NCI-H446 treated with DMSO at 0.1 percent for 48 hours (cell line): ENCODE measurements around the gene SPRY4.
"Not testable (repeated sequence)": the region's sequence is repeated elsewhere in the genome, so short reads cannot be mapped to it uniquely, and the experiment has no call there.

ENCODE experiments used
- DNase-seq: peaks from one replicate; lab custom pipeline; 2025; lab: John Stamatoyannopoulos, UW

Gene SPRY4

DNA sequence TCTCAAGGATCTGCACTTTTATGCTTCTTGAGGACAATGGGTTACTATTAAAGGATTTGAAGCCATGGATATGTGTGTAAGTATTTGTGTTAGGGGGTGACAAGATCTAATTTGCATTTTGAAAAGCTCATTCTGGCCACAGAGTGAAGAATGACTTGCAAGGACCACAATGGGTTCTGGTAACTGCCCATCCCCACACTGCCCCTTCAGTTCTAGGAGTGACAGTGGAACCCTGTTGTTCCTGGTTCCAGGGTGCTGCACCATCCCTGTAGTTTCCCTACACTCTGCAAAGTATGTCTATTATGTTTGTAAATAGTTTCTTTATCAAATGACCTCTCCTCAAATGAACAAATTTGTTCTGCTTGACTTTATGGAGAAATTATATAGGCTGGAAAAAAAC is 9.7 kb upstream of the SPRY4 start:
- no peak for DNase-seq

DNA sequence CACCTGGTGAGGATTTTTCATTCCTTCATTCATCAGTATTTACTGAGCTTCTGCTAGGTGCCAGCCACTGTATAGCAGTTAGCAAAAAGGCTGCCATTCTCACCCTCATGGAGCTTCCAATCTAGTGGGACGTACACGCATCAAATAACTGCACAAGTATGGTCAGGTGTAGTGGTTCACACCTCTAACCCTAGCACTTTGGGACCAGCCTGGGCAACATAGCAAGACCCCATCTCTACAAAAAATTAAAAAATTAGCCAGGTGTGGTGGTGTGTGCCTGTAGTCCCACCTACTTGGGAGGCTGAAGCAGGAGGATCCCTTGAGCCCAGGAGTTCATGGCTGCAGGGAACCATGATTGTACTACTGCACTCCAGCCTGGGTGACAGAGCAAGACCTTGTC is 8.9 kb upstream of the SPRY4 start:
- DNase-seq, result not testable (repeated sequence)

DNA sequence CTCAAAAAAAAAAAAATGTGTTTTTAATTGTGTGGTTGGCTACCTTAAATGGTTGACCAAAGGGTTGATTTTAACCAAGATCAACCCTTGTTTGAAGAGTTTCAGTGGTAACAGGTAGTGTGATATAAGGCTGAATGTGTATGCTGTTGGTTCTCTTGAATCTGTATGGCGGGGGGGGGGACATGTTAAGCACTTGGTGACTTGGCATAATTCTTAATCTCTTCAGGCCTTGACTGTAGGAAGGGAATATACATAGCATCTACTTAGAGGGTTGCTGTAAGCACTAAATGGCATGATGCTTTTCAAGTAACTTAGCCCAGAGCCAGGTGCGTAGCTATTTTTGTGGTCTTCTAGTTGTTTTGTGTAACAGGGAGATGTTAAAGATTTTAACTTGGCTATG is 5.6 kb upstream of the SPRY4 start:
- no peak for DNase-seq

DNA sequence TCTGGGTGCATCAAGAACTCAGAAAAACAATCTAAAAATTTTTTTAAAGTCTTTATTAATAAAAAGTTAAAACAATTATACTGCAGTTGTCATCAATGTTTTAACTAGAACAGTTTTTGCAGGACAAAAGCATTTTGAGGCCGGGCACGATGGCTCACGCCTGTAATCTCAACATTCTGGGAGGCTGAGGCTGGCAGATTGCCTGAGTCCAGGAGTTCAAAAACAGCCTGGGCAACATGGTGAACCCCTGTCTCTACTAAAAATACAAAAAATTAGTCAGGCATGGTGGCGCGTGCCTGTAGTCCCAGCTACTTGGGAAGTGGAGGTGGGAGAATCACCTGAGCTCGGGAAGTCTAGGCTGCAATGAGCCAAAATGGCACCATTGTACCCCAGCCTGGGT is 5.2 kb upstream of the SPRY4 start:
- no peak for DNase-seq

DNA sequence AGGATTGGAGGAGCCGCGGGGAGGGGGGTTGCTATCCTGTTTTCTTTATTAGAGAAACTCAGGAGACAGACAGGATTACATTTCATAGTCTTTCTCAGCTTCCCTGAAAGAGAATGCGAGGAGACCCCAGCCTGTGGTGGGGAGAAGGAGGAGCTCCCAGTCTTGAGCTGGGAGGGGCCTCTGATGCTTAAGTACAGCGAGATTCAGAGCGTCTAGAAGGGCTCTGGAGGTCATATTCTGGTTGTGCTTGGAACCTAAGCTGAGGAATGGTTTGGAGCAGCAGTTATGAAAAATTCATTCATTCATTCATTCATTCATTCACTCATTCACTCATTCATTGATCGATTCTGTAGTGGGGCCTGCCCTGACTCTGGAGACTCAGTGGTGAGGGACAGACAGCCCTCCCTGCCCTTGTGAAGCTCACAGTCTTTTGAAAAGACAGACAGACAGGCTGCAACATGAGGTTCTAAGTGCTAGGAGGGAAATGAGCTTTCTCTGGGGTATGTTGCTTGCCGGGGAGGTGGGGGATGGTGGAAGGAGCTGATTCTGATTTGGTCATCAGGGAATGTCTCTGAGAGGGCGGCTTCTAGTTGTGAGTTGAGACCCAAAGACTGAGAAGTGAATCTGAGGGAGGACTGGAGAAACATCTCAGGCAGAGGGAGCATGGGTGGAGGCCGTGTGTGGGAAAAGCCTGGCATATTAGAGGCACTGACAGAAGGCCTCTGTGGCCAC is 2.5 kb upstream of the SPRY4 start:
- no peak for DNase-seq

DNA sequence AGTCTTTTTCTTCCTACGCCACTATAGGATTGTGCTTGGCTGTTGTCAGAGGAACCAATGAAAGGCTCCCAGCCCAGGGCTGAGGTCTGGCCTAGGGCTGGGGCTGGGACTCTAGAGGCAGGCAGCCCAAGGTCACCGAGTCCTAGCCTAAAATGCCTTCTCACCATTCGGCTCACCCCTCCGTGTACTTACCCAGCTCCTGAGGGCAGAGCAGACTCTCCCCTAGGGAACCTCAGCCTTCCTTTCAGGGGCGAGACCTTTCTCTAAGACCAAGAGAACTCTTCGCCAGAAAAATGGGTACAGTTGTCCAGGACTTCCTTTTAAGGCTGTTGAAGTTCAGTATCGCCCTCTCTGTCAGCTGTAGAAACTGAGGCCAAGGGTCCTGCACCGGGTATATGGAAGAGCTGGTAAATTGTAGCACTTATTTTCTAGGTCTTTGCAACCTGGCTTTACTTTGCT is 1.7 kb upstream of the SPRY4 start:
- DNase-seq, result no peak

DNA sequence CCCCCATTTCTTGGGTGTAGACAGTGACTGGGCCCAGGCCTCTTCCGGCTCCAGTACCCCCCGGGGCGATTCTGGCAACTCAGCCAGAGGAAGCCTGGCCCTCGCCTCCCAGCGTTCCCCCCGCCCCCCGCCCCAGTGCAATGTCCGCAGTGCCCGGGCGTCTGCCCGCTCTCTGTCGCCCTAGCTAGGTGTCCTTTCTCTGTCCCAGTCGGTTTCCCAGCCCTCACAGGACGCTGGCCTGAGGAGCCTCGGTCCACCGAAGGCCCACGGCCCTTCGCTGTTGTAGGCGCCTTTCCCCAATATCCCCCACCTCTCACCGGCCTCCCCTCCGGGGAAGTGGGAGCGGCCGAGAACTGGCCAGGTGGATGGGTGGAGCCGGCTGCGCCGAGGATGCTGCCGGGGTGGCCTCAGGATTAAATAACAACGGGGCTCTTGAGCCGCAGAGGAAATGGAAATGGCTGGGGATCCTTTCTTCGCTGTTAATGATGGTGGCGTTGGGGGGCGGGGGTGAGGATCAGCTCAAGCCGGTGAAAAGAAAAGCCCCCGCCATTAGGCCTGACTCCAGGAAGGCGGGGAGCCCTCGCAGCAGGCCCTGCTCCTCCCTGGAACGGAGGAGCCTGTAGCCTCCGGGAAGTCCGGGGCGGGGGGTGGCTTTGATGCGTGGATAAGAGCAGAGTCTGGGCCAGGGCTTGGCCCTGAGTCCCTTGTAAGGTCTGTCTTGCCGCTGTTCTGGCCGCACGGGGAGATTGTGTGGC is 1.1 kb upstream of the SPRY4 start:
- no peak for DNase-seq

DNA sequence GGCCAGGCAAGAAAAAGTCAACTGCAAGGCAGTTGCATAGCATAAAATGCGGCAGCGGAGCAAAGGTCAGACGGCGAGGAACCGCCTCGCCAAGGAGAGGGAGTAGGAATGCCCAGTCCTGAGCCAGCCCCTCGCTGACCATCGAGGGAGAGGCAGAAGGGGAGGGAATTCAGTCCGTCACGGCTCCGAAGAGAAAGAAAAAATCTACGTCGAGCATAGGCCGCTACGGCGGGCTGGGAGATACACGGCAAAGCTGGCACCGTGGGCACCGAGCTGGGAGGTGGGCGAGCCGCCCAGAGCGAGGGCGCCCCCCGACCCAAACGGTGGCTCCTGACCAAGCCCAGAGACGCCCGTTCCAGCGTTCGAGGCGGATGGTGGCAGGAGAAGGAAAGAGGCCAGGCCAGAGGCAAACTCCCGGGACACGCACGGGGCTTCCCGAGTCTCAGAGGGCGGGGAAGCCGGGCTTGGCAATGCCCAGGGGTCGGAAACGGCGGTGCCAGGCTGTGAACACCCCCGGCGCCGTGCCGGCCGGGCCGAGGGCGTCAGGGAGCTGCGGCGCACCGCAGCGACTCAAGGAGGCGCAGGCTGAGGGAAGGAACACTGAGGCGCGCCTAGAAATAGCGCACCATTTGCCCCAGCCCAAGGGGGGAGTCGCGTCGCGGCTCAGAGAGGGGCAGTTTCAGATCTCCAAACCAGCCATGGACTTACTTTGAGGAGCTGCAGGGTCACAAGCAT is 518 bp downstream of the SPRY4 start:
- no peak for DNase-seq

DNA sequence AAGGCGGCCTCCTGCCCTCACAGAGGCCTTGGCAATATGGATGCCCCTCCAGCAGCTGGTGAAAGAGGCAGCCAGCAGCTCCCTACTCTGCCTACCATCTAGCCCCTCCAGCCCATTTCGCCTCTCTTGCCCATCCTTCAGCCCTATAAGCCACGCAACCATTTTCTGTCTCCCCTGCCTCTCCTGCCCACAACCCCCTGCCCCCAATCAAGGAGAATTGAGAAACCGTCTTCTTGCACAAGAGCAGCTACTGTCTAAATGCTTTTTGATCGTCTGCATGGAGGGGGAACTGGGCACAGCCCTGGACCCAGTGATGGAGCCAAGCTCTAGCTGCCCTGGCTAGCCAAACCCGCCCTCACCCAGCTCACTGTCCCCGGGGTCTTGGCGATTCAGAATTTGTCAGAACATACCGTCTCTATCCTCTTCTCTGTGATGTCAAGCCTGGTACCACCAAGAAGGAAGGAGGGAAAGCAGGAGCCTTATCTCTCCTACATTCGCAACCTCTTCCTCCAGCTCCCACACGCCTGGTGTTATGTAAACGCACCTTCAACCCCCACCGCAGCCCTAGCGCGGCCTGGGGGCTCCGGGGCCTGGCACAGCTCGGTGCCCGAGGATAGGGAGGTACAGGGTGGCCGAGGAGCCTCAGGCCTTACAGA is 1.2 kb downstream of the SPRY4 start:
- DNase-seq, result no peak

DNA sequence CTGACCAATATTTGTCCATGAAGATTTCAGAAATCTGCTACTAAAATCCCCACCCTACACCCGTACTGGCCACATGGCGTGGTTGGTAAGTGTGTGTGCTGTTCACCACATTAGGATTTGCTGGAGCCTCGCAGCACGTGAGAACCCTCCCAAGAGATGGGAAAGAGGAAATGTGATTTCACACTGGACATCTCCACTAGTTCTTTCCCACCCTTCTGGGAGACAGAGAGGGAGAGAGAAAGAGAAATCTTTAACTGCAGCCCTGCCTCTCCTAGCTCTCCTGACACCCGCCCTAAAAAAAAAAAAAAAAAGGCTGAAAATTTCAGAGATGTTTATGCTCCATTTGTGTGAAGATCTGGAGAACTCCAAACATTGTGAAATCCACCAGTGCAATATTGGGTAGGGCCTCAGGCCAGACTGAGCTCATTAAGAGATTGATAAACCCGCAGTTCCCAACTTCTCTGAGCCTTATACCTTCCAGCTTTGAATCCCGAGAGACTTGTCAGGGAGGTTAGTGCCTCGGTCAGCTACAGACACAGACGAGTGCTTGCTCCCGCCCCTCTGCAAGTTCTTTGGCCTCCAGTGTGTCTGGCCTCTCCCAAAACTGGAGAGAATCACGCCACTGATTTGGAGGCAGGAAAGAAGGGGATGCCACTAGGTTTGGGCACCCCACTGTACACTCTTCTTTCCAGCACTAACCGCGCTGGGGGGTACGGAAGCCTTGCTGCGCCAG is 1.9 kb downstream of the SPRY4 start:
- no peak for DNase-seq

DNA sequence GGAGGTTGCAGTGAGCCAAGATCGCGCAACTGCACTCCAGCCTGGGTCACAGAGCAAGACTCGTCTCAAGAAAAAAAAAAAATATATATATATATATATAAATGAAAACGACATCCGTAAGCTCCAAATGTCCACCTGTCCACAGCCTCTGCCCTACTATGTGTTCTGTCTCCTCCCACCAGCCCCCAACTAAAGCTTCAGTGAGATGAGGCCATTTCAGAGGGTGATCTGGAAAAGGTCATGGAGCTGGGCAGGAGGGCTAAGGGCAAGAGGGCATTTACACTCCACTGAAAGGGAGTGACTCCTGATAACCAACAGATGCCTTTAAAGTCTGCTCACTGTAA is 2.4 kb downstream of the SPRY4 start:
- DNase-seq, result no peak

DNA sequence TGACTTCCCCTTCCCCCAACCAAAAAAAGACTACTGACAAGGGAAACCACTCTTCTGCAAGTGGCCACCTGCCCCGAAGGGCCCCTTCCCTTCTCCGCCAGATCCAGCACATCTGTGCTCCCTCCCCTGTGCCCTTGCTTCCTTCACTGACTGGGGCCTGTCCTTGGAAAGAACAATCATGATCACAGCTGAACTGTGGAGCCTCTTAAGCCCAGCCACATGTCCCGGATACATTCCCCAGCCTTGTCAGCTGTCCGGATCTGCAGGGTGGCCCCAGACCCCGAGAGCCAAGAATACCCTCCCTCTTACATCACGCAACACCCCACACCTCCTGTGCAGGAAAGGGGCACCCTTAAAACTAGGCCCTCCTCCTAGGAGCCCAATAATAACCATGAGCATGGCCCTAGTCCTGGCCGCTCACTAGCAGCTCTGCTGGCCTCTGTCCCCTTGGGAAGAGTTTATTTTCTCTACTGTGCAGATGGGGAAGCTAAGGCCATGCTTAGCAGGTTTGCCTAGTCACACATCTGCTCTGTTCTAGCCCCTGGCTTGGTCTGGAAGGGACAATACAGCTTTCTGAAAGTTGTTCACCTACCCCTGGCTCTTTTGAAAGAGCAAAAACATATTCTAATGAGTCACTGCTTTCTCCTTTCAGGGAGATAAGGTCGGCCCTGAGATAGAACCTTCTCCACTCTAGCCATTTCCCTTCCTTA is 3.8 kb downstream of the SPRY4 start:
- no peak for DNase-seq

DNA sequence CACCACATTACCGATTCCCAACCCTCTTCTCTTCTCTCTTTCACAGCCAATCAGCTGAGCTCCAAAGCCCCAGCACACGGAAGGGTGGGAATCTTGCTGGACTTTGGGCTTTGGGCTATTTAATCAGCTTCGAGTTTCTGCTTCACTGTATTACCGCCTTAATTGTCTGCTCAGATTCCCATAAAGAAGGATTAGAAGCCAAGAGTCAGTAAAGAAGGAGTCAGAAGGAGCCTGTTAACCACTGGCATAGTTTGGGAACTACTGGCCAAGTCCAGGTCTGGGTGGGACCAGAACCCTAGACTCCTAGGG is 4.4 kb downstream of the SPRY4 start:
- no peak for DNase-seq

DNA sequence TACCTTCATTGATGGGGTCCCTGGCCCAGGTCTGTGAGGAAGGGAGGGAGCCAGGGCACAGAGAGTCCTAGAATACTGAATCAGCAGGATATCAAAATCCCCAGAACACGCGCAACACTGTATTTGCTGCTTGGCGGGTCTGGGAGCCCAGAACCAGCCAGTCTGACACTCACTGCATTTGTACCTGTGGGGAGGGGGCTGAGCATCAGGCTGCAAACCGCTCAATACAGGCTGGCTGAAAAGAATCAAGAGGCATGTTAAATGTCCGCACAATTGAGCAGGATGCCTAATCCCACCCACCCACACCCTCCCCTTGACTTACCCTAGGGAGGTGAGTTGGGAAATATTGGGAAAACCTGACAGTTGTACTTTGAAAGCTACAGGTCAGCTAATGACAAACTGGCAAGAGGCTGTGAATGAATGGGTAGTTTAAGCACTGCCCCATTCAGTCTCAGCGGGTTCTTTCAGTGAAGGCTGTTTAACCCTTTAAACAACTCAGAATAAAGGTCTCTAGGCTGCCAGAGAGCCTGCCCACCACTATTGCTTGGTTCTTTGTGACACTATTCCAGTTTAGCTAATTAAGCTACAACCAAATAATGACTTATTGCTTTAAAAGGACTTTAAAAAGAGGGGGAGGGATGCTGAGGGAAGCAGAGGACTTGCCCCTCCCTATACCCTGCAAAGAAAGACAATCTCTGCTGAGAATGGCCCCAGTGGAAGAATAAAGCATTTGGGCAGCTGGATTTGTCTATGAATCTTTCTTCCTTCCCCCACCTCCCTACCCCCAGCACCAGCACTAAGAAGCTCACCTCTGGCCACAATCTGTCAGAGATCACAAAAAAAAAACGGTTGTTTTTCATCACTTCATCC is 5.0 kb downstream of the SPRY4 start:
- no peak for DNase-seq

DNA sequence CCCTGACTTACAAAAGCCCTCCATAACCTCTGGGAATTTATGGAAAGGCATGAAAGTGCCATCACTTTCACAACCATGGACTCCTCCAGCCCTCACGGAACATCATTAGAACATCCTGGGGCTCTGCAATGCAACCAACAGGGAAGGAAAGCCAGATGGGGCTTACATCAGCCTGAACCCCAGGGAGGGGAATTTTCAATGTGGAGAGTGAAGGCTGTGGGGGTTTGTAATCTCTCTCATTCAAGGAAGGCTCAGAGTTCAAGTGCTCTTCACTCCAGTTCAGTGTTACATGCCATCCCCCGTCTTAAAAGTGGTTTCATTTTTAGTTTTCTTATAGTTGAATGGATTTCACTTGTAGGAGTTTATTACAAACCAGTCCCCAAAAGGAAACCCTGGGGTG is 5.7 kb downstream of the SPRY4 start:
- no peak for DNase-seq

DNA sequence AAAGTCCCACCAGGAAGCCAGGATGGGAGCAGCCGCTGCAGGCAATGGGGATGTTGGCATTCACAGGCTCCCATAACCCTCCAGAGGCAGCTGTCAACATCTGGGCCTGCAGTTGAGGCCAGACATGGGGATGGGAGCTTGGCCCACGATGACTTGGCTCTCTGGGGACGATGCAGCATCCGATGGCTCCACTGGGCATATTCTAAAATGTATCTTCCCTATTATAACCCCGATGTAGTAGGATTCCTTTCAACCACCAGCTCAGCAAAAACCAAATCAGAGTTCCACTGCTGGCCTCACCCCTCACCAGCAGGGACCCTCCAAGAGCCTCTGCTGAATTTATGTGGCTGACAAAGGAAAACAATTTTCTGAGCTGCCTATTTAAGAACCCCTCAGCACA is 7.1 kb downstream of the SPRY4 start:
- DNase-seq, result no peak

DNA sequence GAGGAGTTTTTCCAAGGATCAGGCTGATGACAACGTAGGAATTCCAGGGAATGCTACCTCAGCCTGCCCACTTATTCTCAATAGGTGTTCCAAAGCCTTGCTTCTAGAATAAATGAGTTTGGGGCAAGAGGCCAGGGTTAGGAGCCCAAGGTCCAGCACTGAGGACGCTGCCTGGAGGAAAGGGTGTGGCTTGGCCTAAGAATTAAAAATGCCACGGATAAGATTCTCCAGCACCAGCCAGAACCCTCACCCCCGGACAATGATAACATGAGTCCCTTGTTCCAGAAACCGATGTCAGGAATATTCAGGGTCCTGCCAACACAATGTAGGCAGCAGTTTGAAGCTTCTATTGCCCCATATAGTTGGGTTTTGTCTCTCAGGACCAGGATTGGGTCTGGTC is 7.6 kb downstream of the SPRY4 start:
- DNase-seq, result no peak

DNA sequence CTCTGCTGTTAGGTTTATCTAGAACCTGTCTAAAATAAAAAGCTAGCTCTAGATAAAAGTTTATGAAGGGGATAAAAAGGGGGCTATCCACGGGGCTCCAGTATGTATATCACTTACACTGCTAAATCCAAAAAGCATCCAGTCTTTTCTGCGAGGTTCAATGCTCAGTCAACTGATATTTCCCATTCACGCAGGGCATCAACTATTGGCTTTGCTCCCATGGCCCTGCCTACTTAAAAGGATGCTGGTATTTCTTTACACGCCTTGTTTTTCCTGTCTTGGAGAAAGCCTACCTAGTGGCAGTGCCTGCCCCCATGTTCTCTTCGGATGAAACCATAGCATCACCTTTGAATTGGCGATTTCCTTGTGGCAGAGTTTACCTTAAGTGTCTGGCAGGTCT is 8.1 kb downstream of the SPRY4 start:
- no peak for DNase-seq

DNA sequence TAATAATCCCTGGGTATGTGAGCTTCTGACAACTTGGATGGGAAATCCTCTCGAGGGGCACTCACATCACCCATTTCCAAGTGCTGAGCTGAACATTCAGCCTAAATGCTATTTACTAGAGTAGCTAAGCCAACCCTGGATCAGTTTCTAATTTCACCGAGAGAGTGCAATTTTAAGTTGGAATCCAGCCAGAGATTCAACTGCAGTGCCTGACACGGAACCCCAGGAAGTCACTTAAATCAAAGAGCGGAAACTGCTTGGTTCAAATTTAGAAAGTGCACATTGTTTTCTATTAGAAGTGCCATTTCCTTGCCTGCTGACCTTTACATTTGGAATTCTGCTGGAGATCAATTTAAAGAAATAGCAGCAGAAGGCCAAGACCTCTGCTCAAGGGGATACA is 8.8 kb downstream of the SPRY4 start:
- DNase-seq, result peak; percentile 51

DNA sequence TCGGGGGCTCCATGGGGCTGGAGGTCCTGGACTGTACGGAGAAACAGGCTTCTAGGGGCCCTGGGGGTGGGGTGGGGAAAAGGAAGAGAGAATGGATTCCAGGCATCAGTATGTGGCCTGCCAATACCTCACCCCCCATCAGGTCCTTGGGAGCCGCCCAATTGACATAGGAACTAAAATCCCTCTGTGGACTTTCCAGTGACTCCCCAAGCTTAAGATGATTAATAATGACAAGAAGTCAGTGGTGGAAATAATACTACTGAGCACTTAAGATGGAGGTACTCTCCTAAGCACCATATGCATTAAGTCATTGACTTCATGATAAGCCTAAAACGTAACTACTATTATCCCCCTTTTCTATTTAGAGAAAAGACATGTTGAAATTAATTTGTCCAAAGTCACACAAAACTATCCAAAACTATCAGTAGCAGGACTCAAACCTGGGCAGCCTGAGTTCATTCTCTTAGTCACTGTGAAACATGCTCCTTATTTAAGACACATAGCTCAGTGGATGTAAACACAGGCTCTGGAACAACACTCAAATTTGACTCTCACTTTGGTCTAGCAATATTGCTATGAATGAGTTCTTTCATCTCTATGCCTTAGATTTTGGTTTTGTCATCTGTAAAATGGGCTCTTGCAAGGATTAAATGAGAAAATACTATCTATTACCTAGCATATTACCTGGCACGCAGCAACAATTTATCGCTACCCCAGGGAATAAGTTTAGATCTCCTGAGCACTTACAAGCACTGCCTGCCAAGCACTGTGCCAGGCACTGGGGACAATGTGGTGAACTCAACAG is 9.5 kb downstream of the SPRY4 start:
- DNase-seq, result no peak
